ENCODE results near the gene SLC1A5.
A peak's percentile ranks its signal among the peaks of the same experiment; 100 is the strongest.
"Not testable (repeated sequence)": the region's sequence is repeated elsewhere in the genome, so short reads cannot be mapped to it uniquely, and the experiment has no call there.

Gene SLC1A5

GRCh38 chr19:46768746-46769145 is 19.6 kb downstream of the SLC1A5 start:
- not testable (repeated sequence) for DNase-seq (ENCODE audit: low spot score)

GRCh38 chr19:46766569-46767317 is 21.7 kb downstream of the SLC1A5 start:
- no peak for DNase-seq (ENCODE audit: low spot score)

- DNase-seq (ENCODE audit: low spot score) = no peak
Measured at GRCh38 chr19:46764817-46765291, 23.5 kb downstream of the SLC1A5 start.

GRCh38 chr19:46762245-46762890 is 26.0 kb downstream of the SLC1A5 start:
- no peak for DNase-seq (ENCODE audit: low spot score)

DNA sequence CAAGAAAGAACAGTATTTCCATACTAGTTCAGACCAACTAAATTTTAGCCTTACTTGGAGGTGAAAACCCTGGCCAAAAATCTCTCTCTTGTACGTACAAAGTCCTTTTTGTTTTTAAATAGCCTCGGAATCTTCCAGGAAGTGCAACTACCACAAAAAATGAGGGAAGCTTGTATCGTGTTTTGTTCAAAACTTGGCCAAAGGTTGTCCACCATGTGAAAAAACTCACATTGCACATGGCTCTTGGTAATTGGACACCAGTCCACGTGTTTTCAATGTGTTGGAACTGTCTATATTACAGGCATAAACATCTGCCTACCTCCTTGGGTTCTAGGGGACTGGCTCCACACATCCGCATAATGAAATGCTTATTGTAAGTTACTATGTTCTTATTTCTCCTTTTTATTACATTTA is 27.0 kb downstream of the SLC1A5 start:
- DNase-seq (ENCODE audit: low spot score) = peak; percentile 84

GRCh38 chr19:46760897-46761296 is 27.5 kb downstream of the SLC1A5 start:
- DNase-seq (ENCODE audit: low spot score) = not testable (repeated sequence)

DNA sequence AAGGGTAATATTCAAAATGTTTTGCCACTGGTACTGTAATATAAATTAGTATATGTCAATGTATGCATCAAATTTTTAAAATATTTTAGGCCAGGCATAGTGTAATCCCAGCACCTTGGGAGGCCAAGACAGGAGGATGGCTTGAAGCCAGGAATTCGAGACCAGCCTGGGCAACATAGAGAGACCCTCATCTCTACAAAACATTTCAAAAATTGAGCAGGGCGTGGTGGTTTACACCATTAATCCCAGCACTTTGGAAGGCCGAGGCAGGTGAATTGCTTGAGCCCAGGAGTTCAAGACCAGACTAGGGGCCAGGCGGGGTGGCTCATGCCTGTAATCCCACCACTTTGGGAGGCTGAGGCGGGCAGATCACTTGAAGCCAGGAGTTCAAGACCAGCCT is 28.0 kb downstream of the SLC1A5 start:
- DNase-seq (ENCODE audit: low spot score) = no peak

GRCh38 chr19:46759817-46760333 is 28.5 kb downstream of the SLC1A5 start:
- no peak for DNase-seq (ENCODE audit: low spot score)

DNA sequence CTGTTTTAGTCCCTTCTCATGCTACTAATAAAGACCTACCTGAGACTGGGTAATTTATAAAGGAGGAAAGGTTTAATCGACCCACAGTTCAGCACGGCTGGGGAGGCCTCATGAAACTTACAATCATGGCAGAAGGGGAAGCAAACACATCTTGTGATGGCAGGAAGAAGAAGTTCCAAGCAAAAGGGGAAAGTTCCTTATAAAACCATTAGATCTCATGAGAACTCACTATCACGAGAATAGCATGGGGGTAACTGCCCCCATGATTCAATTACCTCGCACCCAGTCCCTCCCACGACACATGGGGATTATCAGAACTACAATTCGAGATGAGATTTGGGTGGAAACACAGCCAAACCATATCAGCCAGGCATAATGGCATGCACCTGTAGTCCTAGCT is 29.2 kb downstream of the SLC1A5 start:
- DNase-seq (ENCODE audit: low spot score) = no peak

DNA sequence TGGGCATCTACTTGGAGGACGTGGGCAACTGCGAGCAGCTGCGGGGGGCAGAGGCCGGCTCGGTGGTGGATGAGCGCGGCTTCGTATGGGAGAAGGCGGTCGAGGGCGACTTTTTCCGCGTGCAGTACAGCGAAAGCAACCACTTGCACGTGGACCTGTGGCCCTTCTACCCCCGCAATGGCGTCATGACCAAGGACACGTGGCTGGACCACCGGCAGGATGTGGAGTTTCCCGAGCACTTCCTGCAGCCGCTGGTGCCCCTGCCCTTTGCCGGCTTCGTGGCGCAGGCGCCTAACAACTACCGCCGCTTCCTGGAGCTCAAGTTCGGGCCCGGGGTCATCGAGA is 31.9 kb downstream of the SLC1A5 start:
- no peak for DNase-seq (ENCODE audit: low spot score)

GRCh38 chr19:46755853-46756543 is 32.4 kb downstream of the SLC1A5 start:
- DNase-seq (ENCODE audit: low spot score) = no peak

- no peak for DNase-seq (ENCODE audit: low spot score)
Measured at GRCh38 chr19:46755077-46755852, 33.1 kb downstream of the SLC1A5 start.

DNA sequence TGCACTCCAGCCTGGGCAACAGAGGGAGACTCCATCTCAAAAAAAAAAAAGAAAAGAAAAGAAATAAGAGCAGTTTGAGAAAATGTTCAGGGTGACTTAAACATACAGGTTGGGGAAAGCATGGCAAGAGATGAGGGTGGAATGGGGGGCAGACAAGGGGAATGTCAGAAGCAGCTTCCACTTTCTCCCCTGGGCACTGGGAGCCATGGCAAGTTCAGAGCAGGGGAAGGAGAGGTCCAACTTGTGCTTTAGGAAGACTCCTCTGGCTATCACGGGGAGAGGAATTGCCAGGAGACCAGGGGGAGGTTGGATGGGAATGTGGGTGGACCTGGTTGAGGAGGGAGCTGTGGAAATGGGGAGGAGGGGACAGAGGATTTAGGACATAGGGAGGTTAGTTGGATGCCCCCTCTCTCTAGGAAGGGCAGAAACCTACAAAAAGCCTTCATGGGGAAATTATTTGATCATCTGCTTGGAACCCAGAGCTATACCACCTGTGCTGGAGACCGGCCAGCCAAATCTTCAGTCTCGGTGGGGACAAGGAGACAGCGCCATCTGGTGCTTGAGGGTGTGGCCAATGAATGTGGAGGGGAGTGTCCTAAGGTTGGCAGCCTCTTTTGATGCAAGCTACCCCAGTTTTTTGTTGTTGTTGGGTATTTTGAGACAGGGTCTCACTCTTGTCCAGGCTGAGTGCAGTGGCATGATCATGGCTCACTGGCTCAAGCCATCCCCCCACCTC is 34.8 kb downstream of the SLC1A5 start:
- DNase-seq (ENCODE audit: low spot score) = no peak

- peak; percentile 33 for DNase-seq (ENCODE audit: low spot score)
Measured at GRCh38 chr19:46748325-46749109, 39.9 kb downstream of the SLC1A5 start.

DNA sequence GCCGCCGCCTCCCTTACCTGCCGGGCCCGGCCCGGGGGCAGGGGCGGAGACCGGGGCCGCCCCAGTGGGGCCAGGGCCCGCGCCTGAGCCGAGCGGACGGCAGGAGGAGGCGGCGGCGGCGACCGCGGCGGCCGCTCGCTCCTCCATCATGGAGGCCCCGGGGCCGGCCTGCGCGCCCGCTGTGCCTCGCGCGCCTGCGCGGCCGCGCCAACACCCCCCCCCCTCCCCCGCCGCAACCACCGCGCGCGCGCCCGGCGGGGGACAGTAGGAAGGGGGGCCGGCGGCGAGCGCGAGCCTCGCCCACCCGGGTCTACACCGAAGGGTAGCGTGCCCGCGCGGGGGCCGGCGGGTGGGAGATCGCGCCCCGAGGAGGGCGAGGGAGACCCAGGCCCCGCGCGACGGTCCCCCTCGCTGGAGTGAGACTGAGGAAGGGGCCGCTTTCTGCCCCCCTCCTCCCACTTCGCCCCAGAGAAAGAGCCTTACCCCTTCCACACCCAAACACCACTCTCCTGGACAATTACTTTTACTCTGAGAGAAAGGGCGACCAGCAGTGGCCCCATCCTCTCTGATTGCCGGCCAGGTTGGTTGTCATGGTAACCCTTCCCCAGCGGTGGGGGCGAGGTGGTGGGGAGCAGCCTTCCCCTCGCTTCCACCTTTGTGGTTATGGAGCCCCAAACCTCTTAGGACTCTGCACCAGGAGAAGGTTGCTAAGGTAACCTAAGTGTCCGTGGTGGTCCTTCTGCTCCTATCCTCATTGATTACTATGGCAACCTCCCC is 41.9 kb downstream of the SLC1A5 start, which contains the start of gene STRN4:
Gene STRN4 (minus strand): TSS at position 170 of the 777 bp plus-strand sequence. CDS start 20 bp downstream, at position 150.
- peak; percentile 69 for DNase-seq (ENCODE audit: low spot score)

DNA sequence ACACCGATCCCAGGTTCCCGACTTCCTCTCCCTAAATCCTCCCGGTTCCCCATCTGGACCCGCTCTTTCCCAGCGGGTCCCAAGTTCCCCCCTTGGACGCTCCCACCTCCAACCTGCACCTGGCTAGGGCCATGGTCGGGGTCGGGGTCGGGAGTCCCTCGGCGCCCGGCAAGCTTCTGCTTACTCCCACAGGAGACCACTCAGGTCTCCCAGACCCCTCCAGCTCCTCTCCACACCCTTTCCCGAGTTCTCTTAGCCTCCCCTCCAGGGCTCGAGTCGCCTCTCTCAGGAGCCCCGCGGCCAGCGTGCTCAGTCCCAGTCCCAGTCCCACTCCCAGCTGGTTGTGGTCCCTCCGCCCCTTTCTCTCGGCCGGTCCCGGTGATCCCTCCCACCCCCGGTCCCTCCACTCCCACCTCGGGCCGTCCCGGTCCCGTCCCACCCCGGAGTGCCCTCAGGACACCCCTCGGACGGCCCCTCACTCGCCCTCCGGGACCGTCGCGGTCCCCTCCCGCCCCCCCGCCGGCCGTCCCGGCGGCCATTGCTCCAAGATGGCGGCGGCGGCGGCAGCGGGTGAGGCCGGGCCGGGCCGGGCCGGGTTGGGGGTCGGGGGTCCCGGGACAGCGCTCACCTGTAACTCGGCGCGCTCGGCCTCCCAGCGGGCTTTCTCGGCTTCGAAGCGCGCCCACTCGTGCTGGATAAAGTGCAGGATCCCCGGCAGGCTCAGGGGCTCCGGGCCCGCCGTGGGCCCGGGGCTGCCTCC is 42.7 kb downstream of the SLC1A5 start, which contains the start of gene FKRP:
Gene FKRP (plus strand): TSS at position 537 of the 760 bp plus-strand sequence. CDS start 9,394 bp downstream, outside the sequence.
- no peak for DNase-seq (ENCODE audit: low spot score)

DNA sequence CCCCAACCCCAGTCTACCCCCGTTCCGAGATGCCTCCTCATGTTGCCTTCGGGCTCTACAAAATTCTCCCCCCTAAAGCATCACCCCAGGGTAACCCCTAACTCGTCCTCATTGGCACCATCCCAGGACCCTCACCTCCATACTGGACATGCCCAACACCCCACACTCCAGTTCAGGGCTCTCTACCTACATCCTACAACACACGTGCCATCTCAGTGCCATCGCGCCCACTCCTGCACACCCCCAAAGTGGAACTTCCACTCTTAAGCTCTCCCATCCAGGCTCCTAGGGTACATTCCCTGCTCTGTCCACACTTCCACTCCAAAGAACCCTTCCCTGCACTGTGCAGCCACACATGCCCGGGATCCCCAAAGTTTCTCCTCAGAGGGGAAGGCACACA is 43.4 kb downstream of the SLC1A5 start:
- no peak for DNase-seq (ENCODE audit: low spot score)

DNA sequence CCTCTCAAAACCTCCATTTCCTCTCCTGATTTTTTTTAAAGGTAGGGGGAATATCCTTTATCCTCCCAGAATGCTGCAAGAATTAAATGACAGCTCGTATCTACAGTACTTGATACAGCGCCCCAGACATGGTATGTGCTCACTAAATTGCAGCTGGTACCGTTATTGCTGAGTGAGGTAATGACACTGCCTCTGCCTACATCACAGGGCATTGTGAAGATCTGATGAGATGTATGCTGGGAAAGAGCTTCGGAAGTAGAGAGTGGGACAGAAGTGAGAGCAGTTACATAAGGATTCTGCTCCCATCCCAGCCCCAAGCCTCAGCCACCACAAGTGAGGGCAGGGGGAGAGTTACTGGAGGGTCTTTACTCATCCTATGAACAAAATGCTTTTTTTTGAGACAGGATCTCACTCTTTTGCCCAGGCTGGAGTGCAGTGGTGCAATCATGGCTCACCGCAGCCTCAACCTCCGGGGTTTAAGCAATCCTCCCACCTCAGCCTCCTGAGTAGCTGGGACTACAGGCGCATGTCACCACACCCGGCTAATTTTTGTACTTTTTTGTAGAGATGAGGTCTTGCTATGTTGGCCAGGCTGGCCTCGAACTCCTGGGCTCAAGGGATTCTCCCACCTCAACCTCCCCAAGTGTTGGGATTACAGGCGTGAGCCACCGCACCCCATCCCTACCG is 44.2 kb downstream of the SLC1A5 start:
- no peak for DNase-seq (ENCODE audit: low spot score)
